Epithelial cell of esophagus (primary cell): ENCODE results near the gene GNG10.

Source experiments
- DNase-seq: peaks from one replicate; pipeline ENCODE4 v3.0.0; 2010; ENCODE audit warnings: low read depth
- H3K4me3 ChIP-seq: 2 replicates; pipeline ENCODE4 v1.5.1; 2011; ENCODE audit warnings: mild to moderate bottlenecking, low read length, control low read depth
- TF ChIP-seq, protein P1 (sequence below): IDR thresholded peaks from 2 replicates; pipeline ENCODE4 v1.5.1; 2011; ENCODE audit warnings: low read depth, mild to moderate bottlenecking, low read length, control low read depth, inconsistent platforms; ENCODE audit not compliant: insufficient read depth; ENCODE audit errors: missing control alignments

Gene GNG10

GRCh38 chr9:111715471-111715870 is 54.1 kb downstream of the GNG10 start:
- TF ChIP-seq, protein P1, sequence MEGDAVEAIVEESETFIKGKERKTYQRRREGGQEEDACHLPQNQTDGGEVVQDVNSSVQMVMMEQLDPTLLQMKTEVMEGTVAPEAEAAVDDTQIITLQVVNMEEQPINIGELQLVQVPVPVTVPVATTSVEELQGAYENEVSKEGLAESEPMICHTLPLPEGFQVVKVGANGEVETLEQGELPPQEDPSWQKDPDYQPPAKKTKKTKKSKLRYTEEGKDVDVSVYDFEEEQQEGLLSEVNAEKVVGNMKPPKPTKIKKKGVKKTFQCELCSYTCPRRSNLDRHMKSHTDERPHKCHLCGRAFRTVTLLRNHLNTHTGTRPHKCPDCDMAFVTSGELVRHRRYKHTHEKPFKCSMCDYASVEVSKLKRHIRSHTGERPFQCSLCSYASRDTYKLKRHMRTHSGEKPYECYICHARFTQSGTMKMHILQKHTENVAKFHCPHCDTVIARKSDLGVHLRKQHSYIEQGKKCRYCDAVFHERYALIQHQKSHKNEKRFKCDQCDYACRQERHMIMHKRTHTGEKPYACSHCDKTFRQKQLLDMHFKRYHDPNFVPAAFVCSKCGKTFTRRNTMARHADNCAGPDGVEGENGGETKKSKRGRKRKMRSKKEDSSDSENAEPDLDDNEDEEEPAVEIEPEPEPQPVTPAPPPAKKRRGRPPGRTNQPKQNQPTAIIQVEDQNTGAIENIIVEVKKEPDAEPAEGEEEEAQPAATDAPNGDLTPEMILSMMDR = no peak
- H3K4me3 ChIP-seq = no peak overlapping the region
- no peak for DNase-seq

DNA sequence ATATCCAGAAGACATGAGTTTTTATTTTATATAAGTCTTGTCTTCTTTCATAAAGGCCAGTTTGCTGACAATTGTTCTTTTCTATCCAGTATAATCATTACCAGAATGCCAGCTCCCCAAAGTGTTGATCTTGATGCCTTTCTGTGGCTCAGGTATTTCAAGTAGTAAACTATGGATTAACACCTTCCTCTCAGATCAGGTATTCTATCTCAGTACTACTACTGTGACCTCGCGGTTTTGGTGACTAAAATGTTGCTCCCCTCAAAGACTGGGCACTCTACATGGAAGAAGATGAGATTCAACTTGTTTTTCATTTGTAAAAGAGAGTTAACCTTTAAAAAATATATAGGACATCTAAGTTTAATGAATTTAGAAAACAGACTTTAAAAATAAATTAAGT is 58.1 kb downstream of the GNG10 start:
- H3K4me3 ChIP-seq = no peak overlapping the region
- no peak for DNase-seq
- TF ChIP-seq, protein P1 = no peak
